GM18951 (cell line): Measurements from ENCODE around the gene PTPN11.
"Not testable (repeated sequence)": the region's sequence is repeated elsewhere in the genome, so short reads cannot be mapped to it uniquely, and the experiment has no call there.

Source experiments
- POLR2A ChIP-seq: IDR thresholded peaks from 4 replicates; pipeline ENCODE4 v1.6.1; 2011; ENCODE audit warnings: mild to moderate bottlenecking; ENCODE audit not compliant: insufficient read length, insufficient read depth; ENCODE audit errors: extremely low read depth
- in situ Hi-C: fragments of 300-500 bp; cut with MboI; formaldehyde crosslinking; loops from one replicate; pipeline ENCODE4 v1.12.0; 2022; ENCODE audit warnings: low sequenced_read_pairs, mixed read lengths, inconsistent platforms; ENCODE audit not compliant: unreplicated experiment

PTPN11 gene

DNA sequence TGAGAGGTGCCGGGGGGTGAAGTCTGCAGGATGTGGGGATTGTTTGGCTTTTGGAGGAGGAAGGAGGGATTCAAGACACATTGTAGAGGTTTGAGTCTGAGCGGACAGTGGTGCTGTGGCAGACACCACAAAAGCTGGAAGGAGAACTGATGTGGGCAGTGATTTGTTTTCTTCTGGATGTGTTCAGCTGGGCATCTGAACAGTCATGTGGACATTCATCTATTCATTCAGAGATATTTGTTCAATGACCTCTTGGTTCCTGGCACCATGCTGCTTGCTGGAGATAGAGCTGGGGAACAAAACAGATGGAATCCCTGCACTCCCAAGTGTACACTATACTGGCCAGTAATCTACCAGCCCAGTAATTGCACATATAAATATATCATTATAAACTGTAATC is 64.0 kb downstream of the PTPN11 start:
- TF ChIP-seq POLR2A, result no peak
- in situ Hi-C loops, result no loop called here

DNA sequence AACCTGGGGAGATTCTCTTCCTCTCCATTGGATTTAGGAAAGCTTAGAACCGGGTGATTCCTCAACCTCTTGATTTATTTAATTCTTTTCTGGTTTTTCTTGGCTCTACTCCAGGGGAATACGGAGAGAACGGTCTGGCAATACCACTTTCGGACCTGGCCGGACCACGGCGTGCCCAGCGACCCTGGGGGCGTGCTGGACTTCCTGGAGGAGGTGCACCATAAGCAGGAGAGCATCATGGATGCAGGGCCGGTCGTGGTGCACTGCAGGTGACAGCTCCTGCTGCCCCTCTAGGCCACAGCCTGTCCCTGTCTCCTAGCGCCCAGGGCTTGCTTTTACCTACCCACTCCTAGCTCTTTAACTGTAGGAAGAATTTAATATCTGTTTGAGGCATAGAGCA is 67.6 kb downstream of the PTPN11 start:
- no peak for TF ChIP-seq POLR2A
- in situ Hi-C loops, result no loop called here

DNA sequence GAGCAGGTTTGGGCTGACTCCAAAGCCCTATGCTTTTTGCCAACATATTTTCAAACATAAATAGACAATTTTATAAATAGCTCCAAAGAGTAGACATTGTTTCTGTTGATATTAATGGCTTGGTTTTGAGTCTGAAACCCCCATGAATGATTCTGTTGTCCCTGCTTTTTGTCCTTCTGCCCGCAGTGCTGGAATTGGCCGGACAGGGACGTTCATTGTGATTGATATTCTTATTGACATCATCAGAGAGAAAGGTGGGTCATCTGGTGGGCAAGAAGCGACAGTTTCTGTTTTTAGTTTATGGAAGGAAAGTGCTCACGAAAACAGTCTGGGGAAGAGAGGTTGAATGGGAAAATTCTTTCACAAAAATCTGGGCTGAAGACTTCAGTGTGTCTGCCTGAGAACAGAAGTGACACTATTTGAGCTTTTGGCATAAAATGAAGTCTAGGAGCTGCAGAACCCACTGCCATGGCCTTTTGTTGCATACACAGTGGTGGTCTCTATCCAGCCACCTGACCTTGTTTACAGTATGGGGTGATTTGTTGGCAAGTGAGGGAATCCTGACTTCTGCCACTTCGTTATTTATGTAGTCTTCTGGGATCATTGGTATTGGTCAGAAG is 69.6 kb downstream of the PTPN11 start:
- in situ Hi-C loops, result no loop called here
- no peak for TF ChIP-seq POLR2A

DNA sequence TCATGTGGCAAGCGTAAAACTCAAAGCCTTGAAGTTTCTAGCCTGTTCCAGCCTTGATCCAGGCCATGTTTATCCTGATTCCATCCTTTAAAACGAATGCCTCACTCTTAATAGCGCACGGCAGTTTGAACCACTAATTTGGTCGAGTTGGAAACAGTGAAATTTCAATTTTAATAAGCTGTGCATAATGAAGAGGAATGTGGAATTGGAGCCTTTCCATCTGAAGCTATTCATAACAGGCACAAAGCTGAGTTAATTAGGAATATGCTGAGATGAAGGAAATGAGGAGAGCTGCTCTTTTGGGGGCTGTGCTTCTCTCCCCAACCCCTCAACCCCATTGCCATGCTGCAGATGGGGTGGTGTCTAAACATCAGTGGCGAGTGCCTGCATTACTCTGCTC is 70.7 kb downstream of the PTPN11 start:
- no peak for TF ChIP-seq POLR2A
- in situ Hi-C loops, result no loop called here

DNA sequence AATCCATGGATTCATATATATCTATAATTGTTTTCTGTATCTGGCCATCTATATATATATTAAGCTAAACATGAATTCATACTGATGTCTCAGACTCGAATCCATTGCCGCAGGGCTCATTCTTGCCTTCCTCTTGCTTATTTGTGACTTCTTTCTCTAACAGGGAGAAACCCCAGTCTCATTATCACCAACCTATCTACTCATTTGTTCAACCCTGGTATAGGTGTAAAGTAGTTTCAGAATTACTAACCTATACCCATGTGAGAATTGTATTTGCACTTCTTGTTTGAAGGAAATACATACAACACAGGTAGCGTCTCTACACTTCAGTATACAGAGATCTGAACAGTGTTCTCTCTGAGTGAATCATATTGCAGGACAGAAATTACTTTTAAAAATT is 77.7 kb downstream of the PTPN11 start:
- in situ Hi-C loops, result no loop called here
- TF ChIP-seq POLR2A, result no peak

DNA sequence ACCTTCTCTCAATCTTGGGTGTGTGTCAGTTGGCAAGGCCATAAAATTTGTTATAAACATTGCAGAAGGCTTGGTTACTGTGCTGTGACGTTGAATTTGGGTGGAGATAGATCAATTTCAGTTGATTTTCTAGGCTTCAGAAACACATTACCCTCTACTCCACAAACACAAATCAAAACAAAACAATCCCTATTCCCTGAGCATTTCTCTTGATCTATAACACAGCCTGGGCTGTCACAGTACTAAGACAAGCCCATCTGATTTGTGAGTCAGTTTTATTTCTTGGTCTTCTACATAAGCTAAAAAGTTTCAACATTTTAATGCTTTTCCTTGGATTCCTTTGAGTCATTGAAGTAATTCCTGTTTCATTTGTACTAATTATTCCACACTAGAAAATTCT is 79.8 kb downstream of the PTPN11 start:
- in situ Hi-C loops, result no loop called here
- TF ChIP-seq POLR2A, result no peak

DNA sequence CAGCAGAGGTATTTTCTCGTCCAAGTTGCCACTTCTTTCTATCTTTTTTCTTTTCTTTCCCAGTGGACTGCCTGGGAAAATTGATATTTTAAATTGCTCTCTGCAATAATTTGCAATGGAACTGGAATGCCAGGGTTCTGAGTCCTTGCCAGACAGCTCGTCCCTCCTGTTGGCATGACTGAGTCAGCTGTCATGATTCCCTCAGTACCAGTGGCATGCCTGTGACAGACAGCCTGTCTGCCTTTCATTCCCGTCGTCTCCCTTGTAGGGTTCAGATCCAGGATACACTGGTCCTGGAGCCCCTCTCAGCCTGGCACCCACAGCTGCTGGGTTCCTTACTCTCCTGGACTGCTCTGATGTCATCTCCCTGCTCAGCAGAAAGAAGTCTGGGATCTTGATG is 84.8 kb downstream of the PTPN11 start:
- no peak for TF ChIP-seq POLR2A
- in situ Hi-C loops, result no loop called here

DNA sequence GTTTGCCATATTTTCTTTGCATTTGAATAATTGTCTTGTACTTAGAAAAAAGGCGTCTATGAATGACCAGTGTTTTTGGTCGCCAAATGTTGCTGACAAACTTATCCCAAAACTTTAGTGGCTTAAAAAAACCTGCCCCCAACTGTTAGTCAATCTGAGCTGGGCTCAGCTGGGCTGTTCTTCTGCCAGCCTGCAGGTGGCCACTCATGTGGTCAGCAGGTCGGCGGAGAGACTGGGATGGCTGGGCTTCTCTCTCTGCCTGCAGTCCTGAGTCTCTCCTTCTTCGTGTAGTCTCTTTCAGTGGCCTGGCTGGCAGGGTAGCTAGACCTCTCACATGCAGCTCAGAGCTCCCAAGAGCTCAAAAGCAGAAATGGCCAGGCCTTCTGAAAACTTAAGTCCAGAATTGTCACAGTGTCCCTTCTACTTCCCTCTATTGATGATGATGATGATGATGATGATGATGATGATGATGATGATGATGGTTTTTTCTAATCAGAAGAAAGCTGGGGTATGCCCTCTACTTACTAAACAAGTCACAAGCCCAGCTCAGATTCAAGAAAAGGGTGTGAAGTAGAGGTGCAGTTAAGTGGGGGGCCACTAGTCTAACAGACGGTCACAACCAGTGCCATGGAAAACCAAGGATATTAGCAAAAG is 87.9 kb downstream of the PTPN11 start:
- no peak for TF ChIP-seq POLR2A
- in situ Hi-C loops, result no loop called here

DNA sequence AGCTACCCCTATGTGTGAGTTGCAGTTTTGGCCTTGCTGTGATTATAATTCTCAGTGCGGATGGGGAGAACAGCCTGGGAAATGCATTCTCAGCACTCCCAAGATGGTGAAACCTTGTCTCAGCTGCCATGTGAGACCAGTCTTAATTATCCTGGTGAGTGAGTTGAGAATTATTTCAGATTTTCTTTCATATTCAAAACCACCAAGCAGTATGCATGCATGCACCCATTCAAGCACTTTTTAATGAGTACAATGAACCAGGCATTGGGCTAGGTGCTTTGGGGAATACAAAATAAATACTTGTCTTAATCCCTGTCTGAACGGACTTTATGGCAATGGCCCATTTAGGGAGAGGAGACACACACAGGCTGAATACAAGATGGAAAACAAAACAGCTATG is 94.7 kb downstream of the PTPN11 start:
- in situ Hi-C loops, result no loop called here
- no peak for TF ChIP-seq POLR2A

DNA sequence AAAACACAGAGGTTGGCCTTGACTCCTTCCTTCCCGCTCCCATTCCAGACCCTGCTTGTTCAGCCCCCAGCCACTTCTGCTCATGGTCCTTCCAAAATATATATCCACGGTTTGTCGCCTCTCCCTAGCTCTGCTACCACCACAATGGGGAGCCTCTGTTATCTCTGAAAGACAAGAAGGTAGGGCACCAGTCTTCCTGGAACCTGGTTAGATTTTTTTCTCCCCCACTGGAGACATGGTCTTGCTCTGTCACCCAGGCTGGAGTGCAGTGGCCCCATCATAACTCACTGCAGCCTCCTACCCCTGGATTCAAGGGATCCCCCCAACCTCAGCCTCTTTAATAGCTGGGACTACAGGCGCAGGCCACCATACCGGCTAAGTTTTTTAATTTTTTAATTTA is 95.7 kb downstream of the PTPN11 start:
- in situ Hi-C loops, result no loop called here
- no peak for TF ChIP-seq POLR2A

DNA sequence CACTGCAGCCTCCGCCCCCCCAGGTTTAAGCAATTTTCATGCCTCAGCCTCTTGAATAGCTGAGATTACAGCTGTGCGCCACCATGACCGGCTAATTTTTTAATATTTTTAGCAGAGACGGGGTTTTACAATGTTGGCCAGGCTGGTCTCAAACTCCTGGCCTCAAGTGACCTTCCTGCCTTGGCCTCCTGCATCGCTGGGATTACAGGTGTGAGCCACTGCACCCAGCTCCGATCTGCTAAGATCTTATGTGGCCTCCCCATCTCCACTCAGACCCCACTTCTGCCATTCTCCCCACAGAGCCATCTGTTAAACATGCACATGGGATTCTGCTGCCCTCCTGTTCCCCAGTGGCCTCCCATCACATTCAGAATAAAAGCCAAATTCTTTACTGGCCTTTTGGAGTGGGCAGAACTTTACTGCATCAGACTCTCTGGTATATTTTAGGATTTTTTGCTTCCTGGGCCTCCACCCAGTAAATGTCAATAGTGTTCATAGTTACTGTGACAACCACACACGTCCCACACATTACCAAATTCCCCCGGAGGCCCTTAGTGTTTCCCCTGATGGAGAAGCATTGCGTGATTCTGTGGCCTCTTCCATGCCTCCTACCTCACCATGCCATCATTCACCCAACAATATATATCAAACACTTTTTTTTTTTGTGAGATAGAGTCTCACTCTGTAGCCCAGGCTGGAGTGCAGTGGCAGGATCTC is 96.3 kb downstream of the PTPN11 start:
- in situ Hi-C loops, result no loop called here
- TF ChIP-seq POLR2A, result no peak

DNA sequence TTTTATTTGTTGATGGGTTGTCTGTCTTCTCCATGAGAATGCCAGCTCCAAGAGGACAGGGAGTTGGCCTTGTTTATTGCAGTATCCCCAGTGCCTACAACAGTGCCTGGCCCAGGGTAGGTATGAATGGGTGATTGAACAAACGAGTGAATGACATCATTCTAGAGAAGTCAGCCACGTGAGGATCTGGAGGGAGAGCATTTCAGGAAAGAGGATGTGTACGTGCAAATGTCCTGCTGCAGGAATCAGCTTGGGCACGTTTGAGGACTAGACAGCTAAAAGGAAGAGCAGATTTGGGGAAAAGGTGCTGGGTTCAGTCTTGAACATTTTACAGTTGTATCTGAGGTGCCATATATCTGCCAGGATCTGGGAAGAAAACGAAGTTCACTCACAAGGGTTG is 97.1 kb downstream of the PTPN11 start:
- TF ChIP-seq POLR2A, result no peak
- in situ Hi-C loops, result no loop called here

DNA sequence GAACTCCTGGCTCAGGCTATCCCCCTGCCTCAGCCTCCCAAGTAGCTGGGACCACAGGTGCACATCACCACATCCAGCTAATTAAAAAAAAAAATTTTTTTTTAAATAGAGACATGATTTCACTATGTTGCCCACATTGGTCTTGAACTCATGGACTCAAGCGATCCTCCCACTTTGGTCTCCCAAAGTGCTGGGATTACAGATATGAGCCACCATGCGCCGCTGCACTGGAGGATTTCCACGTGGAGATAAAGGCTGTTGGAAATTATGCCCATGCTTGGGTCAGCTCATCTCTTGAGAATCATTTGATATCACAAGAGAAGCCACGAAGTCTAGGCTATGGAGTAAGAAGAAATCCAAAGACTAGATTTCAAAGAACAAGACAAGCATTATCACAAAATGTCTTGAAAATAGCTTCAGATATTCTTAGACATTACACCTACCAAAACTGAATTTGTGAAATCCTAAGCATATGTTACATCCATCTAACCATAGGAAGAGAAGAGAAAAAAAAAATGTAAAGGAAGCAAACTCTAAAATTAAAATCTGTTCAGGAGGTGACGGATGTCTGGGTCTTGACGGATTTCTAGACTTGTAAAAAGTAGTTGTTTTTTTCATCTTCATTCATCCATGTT is 99.1 kb downstream of the PTPN11 start:
- in situ Hi-C loops, result no loop called here

DNA sequence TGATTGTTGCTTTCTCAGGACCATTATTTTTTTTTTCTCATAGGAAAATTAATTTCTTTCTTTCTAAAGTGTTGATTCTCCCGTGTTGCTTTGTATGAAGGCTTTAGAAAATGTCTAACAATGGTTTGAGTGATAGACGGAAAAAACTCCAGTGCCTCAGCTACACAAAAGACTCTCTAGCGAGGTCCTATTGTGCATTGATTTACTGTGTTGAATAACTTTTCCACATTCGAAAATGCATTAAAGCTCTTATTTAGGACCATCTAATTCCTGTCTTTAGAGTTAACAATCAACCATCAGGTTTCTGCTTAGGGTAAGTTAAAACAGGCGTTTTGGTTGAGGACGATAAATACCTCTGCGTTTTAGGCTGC is 99.6 kb downstream of the PTPN11 start:
- in situ Hi-C loops, result no loop called here

More for the DNA sequence above, 99.1 kb downstream of the PTPN11 start:
- TF ChIP-seq POLR2A, result no peak

DNA sequence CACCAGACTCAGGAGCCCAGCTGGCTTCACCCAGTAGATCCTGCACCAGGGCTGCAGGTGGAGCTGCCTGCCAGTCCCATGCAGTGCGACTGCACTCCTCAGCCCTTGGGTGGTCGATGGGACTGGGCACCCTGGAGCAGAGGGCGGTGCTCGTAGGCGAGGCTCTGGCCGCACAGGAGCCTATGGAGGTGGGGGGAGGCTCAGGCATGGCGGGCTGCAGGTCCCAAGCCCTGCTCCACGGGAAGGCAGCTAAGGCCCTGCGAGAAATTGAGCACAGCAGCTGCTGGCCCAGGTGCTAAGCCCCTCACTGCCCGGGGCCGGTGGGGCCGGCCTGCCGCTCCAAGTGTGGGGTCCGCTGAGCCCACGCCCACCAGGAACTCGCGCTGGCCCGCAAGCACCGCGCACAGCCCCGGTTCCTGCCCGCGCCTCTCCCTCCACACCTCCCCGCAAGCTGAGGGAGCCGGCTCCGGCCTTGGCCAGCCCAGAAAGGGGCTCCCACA is 101.1 kb downstream of the PTPN11 start:
- in situ Hi-C loops, result not testable (repeated sequence)

More for the DNA sequence above, 99.6 kb downstream of the PTPN11 start:
- no peak for TF ChIP-seq POLR2A
